Stomach smooth muscle (tissue), 2 donors: ENCODE data around the gene CCHCR1.

Source experiments
- H3K27ac ChIP-seq: one replicate; pipeline ENCODE4 v1.7.0; 2013; ENCODE audit warnings: mild to moderate bottlenecking, low read length, inconsistent platforms
- H3K27me3 ChIP-seq, 2 donors: one replicate each; pipeline ENCODE4 v1.7.0; 2013; ENCODE audit warnings: low read length in 2 of 2; ENCODE audit not compliant: insufficient read depth in 2 of 2, control insufficient read depth in 1 of 2
- H3K36me3 ChIP-seq, 2 donors: one replicate each; pipeline ENCODE4 v1.7.0; 2013; ENCODE audit warnings: low read length in 2 of 2; ENCODE audit not compliant: control insufficient read depth in 2 of 2, insufficient read depth in 2 of 2
- H3K4me1 ChIP-seq: one replicate; pipeline ENCODE4 v1.7.0; 2013; ENCODE audit warnings: low read length; ENCODE audit not compliant: control insufficient read depth, insufficient read depth
- H3K4me3 ChIP-seq, 2 donors: one replicate each; pipeline ENCODE4 v1.7.0; 2013; ENCODE audit warnings: low read length in 2 of 2
- H3K9ac ChIP-seq, 2 donors: one replicate each; pipeline ENCODE4 v1.7.0; 2013; ENCODE audit warnings: low read length in 2 of 2, mild to moderate bottlenecking in 1 of 2
- H3K9me3 ChIP-seq, 2 donors: one replicate each; pipeline ENCODE4 v1.7.0; 2013; ENCODE audit warnings: low read length in 2 of 2; ENCODE audit not compliant: control insufficient read depth in 2 of 2
- donor health status: healthy.
- donor health status: Pancreatic carcinoma.

The CCHCR1 gene

DNA sequence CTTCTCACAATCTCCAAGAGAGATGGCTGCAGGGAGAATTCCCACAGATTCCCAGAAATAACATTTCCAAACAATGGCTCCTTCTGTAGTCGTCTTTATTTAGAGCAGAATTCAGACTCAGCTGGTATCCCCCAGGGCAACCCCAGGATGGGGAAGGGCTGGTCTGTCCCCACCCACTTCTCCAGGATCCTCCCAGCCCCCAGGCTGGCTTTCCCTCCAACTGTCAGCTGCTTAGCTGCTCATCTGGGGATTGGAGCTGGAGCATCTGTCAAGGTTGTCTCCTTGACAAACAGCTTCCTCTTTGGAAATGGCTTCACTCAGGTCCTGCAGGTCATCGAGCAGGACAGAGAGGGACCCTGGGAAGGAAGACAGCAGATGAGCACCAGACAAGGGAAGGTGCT lies 15.2 kb downstream of the CCHCR1 start:
- H3K4me1 ChIP-seq = peaks cover 18% of the 10 kb centered on the region
- H3K27ac ChIP-seq = no peak overlapping the region
- H3K9ac ChIP-seq = no peak overlapping the region

DNA sequence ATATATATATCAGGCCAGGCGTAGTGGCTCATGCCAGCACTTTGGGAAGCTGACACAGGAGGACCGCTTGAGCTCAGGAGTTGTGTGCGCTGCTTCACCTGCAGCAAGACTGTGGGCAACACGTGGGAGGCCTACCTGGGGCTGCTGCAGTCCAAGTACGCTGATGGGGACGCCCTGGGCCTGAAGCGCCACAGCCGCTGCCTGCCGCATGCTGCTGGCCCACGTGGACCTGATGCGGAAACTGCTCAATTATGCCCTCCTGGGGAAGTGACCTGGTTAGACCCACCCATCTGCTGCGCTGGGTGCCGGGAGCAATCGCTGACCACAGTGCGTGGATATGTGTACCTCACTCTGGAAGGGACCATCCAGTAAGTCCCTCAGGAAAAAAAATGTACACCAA lies 17.0 kb downstream of the CCHCR1 start:
- H3K4me3 ChIP-seq = no peak overlapping the region
- H3K36me3 ChIP-seq = peaks cover 0 to 5% of the 10 kb centered on the region in 2 donors
- peaks cover 18% of the 10 kb centered on the region for H3K4me1 ChIP-seq
- no peak overlapping the region for H3K9ac ChIP-seq
- H3K9me3 ChIP-seq = no peaks in the 10 kb centered on the region
- no peak overlapping the region for H3K27ac ChIP-seq
- H3K27me3 ChIP-seq = no peaks in the 10 kb centered on the region

More for the DNA sequence above, 15.2 kb downstream of the CCHCR1 start:
- Histone ChIP-seq H3K9me3 (no peaks in the 10 kb centered on the region), H3K27me3 (no peaks in the 10 kb centered on the region), H3K36me3 (peaks cover 0 to 7% of the 10 kb centered on the region in 2 donors), H3K4me3 (no peak overlapping the region)

DNA sequence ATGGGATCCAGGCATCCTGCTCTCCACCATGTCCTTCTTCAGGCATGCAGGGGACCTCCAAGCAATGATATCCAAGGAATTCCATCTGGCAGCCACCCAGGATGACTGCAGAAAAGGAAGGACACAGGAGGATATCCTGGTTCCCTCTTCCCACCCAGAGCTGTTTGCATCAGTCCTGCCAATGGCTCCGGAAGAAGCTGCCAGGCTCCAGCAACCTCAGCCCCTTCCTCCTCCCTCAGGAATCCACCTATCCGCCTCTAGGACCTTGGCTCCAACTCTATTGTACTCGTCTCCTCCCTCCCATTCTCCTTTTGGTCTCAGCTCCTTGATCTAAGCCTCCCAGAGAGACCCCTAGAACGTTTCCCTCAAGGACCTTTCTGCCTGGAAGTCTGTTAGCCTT lies 18.0 kb downstream of the CCHCR1 start:
- Histone ChIP-seq H3K4me3 (no peak overlapping the region), H3K9me3 (no peaks in the 10 kb centered on the region), H3K4me1 (peaks cover 18% of the 10 kb centered on the region)

DNA sequence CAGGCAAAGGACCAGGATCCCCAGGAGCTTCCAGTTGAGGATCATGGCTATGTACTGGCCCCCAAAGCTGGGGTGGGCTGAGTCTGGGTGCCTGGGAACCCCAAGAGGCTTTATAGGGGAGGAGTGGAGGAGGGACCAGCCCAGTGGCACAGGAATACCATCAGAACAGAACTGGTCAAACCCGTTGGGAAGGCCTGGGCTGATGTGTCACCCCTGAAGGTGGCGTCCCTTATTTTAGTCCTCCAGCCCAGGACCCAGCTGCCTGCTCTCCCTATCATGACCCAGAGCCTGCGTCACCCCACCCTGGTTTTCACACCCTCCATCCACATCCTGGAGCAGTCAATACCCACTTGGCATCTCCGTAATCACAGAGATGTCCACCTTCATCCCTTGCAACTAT lies 18.6 kb downstream of the CCHCR1 start, which contains the start of gene PSORS1C2:
Gene PSORS1C2, minus strand, starts transcription at position 85 of the 400 bp plus-strand sequence. Its CDS starts 40 bp downstream, at position 45.
- no peaks in the 10 kb centered on the region for H3K27me3 ChIP-seq
- peak within 1 kb of the TSS in 1 of 2 donors; percentile 36 for H3K9ac ChIP-seq
- H3K9me3 ChIP-seq = no peaks in the 10 kb centered on the region
- no peak within 1 kb of the TSS for H3K27ac ChIP-seq
- H3K36me3 ChIP-seq = no peaks in the 10 kb centered on the region
- H3K4me3 ChIP-seq = no peak within 1 kb of the TSS
- peaks cover 18% of the 10 kb centered on the region for H3K4me1 ChIP-seq

More for the DNA sequence above, 18.0 kb downstream of the CCHCR1 start:
- Histone ChIP-seq H3K27me3 (no peaks in the 10 kb centered on the region), H3K36me3 (peaks cover 0 to 1% of the 10 kb centered on the region in 2 donors), H3K27ac (no peak overlapping the region), H3K9ac (no peak overlapping the region)

DNA sequence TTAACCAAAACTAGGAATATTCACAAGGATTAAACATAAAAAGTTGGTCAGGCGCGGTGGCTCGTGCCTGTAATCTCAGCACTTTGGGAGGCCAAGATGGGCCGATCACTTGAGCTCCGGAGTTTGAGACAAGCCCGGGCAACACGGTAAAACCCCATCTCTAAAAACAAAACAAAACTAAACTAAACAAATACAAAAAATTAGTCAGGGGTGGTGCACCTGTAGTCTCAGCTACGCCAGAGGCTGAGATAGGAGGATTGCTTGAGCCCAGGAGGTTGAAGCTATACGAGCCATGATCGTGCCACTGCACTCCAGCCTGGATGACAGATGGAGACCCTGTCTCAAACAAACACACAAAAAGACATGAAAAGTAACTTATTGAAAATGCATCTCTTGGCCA lies 21.9 kb downstream of the CCHCR1 start:
- Histone ChIP-seq H3K27ac (no peak overlapping the region), H3K4me3 (no peak overlapping the region), H3K9ac (no peak overlapping the region), H3K4me1 (peaks cover 10% of the 10 kb centered on the region), H3K9me3 (no peaks in the 10 kb centered on the region), H3K36me3 (no peaks in the 10 kb centered on the region), H3K27me3 (no peaks in the 10 kb centered on the region)

DNA sequence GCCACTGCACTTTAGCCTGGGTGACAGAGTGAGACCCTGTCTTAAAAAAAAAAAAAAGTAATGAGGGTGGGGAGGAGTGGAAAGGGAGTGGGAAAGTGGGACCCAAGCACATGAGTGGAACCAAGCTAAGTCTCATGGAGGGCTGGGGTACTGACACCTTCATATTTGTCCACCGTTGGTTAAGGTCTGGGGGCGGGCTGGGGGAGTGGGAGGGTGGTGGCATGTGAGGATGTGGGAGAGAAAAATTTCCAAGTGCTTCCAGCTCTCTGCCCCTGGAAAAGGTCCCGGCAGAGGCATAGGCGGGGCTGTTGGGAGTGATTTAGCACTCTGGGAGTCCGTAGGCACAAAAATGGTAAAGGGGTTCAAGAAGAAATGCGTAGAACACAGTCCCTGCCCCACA lies 24.8 kb downstream of the CCHCR1 start:
- no peaks in the 10 kb centered on the region for H3K36me3 ChIP-seq
- H3K27me3 ChIP-seq = no peaks in the 10 kb centered on the region
- no peak overlapping the region for H3K9ac ChIP-seq
- H3K27ac ChIP-seq = no peak overlapping the region
- peaks cover 3% of the 10 kb centered on the region for H3K4me1 ChIP-seq
- H3K4me3 ChIP-seq = no peak overlapping the region
- H3K9me3 ChIP-seq = no peaks in the 10 kb centered on the region

DNA sequence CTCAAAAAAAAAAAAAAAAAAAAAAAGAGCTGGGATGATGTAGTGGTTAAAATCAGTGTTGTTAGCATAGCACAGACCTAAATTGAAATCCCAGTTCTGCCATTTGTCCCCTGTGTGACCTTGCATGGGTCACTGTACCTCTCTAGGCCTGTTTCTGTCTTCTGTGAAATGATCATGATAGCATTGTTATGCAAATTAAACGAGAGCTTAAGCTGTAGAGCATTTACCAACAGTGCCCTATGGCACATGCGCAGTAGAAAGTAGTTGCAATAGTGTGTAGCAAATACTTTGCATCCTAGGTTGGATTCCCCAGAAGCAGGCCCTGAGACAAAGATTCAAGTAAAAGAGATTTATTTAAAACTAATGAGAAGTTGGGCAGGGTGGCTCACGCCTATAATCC lies 26.0 kb downstream of the CCHCR1 start:
- H3K4me3 ChIP-seq = no peak overlapping the region
- no peaks in the 10 kb centered on the region for H3K36me3 ChIP-seq
- H3K27ac ChIP-seq = no peak overlapping the region
- H3K4me1 ChIP-seq = no peaks in the 10 kb centered on the region
- no peaks in the 10 kb centered on the region for H3K9me3 ChIP-seq
- no peaks in the 10 kb centered on the region for H3K27me3 ChIP-seq
- H3K9ac ChIP-seq = no peak overlapping the region

DNA sequence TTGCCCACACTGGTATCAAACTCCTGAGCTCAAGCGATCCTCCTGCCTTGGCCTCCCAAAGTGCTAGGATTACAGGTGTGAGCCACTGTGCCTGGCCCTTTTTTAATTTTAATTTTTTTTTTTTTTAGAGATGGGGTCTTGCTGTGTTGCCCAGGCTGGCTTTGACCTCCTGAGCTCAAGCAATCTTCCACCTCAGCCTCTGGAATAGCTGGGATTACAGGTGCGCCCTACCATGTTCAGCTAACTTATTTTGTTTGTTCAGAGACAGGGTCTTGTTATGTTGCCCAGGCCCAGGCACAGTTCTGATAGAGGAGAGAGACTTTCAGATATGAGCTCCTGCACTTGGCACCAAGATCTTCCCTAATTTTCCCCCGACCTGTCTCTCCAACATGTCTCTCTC lies 26.9 kb downstream of the CCHCR1 start:
- Histone ChIP-seq H3K36me3 (no peaks in the 10 kb centered on the region), H3K27me3 (no peaks in the 10 kb centered on the region), H3K27ac (no peak overlapping the region), H3K4me3 (no peak overlapping the region), H3K9ac (no peak overlapping the region), H3K4me1 (no peaks in the 10 kb centered on the region), H3K9me3 (no peaks in the 10 kb centered on the region)

DNA sequence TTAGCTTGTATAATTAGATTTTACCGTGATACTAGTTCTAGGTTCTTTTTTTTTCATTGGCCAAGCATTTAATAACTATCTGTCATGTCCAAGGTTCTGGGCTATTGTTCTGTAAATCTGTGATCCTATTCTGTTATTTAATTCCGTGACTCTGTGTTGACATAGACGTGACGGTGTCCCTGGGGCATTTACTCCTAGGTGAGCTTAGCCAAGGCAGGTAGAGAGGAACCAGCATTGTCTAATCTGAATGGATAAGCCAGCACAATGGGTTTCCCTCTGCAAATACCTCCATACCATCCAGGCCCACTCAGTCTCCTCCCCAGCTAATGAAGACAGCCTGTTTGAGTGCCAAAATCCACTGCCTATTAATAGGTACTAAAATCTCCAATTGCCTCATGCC lies 28.5 kb downstream of the CCHCR1 start:
- Histone ChIP-seq H3K27me3 (no peaks in the 10 kb centered on the region), H3K4me3 (no peak overlapping the region), H3K9ac (no peak overlapping the region), H3K27ac (no peak overlapping the region), H3K4me1 (no peaks in the 10 kb centered on the region), H3K9me3 (no peaks in the 10 kb centered on the region), H3K36me3 (no peaks in the 10 kb centered on the region)

DNA sequence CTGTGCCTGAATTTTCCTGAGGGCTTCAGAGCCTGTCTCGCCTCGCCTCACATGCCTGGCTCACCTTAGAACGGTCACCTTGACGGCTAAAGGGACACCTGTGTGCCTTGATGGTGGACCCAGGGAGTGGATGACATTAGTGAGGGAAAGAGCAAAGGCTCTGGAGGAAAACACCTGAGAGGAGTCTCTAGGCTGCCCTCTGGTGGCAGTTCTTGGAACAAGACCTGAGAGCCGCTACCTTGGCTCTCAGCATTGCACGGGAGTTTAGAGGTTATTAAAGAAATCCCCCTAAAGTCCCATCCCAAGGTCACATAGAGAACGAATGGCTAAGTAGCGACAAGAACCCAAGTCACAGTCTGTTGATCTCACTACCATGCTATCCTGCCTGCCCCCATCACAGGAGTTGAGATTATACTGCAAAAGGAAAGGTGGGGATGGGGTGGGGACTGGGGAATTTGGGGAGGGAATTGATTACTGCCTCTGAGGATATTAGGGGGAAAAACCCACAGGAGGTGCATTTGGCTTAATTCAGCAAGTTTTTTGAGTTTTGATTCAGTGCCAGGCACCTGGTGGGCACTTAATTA lies 29.4 kb downstream of the CCHCR1 start:
- H3K4me1 ChIP-seq = peaks cover 4% of the 10 kb centered on the region
- H3K9ac ChIP-seq = no peak overlapping the region
- no peak overlapping the region for H3K4me3 ChIP-seq
- H3K36me3 ChIP-seq = no peaks in the 10 kb centered on the region
- H3K27ac ChIP-seq = no peak overlapping the region
- H3K27me3 ChIP-seq = no peaks in the 10 kb centered on the region
- no peaks in the 10 kb centered on the region for H3K9me3 ChIP-seq

DNA sequence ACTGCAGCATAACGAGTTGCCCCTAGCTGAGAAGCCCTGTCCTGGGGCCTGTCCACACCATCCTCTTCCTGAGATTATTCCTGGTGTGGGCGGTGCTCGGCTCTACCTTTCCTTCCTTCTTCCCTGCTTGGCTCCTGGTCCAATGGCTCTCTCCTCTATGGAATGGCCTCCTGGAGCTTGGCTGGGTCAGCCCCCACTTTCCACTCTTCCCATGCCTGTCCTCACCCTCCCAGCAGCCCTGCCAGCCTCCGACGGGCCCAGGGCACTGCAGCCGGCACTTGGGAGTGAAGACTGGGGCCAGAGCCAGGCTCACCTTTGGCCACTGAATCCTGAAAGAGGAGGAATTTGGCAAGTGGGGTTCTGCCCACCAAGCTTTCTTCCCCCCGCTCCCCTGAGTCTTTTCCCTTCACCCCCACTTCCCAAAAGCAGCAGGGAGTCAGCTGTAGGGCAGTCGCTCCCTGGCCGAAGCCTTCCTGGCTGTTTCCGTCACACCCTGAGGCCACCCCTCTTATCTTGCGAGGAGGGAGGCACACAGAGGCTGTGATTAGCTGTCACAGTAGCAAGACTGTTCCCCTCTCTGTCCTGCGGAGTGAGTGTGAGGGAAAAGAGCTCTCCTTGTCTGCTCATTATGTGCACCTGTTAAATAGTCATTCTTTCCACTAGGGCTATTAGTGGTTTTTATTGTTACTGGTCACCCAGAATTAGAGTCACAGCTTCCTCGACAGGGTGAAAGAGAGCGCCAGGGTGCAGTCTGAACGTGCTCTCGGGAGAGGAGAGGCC lies 31.0 kb downstream of the CCHCR1 start:
- Histone ChIP-seq H3K27ac (no peak overlapping the region), H3K9ac (no peak overlapping the region), H3K4me3 (no peak overlapping the region), H3K4me1 (peaks cover 14% of the 10 kb centered on the region), H3K27me3 (no peaks in the 10 kb centered on the region), H3K36me3 (no peaks in the 10 kb centered on the region), H3K9me3 (no peaks in the 10 kb centered on the region)
